GM13977 (cell line): ENCODE data around the gene CNNM2.
"Not testable (repeated sequence)": the region's sequence is repeated elsewhere in the genome, so short reads cannot be mapped to it uniquely, and the experiment has no call there.

Experiments used
- DNase-seq: peaks from one replicate; pipeline ENCODE4 v3.0.0; 2012; ENCODE audit warnings: low spot score
- in situ Hi-C: fragments of 300-500 bp; cut with MboI; formaldehyde crosslinking; loops from one replicate; pipeline ENCODE4 v1.12.0; 2022; ENCODE audit warnings: low sequenced_read_pairs, low pct_unique_long_range_greater_than_20kb, mixed read lengths, inconsistent platforms; ENCODE audit not compliant: unreplicated experiment
- TF ChIP-seq, protein P1 (sequence below): IDR thresholded peaks from 2 replicates; pipeline ENCODE4 v1.5.1; 2012; ENCODE audit warnings: mild to moderate bottlenecking, control low read depth; ENCODE audit not compliant: insufficient read depth; ENCODE audit errors: extremely low read depth, missing control alignments

The CNNM2 gene

DNA sequence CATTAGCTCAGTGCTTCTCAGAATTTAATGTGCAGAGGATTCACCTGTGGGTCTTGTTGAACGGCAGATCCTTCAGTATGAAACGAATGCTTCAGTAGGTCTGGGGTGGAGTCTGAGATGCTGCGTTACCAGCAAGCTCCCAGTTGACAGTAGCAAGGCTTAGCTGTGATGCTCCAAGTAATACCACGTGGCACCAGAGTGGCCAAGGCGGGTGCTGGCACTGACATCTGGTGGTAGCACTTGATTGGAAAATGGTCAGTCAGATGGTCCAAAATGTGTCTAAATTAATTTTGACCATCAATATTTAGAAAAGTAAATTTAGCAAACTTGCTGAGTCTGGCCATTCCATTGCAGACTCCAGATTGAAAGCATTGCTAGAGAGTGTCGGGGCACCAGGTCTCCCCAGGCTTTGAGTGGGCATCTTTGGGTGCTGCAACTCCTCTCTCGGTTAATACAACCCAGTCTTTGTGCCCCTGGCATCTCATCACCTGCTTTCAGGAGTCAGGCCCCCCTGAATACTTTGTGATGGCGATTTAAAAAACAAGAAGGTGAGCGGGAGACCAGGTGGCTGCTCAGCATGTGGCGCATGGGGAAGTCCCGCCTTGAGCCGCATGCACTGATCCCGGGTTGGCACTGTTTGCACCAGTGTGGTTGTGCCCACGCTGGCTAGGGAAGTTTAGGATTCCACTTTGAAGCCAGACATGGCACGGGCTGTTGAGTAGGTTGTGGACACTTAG lies 144.9 kb downstream of the CNNM2 start:
- TF ChIP-seq, protein P1, sequence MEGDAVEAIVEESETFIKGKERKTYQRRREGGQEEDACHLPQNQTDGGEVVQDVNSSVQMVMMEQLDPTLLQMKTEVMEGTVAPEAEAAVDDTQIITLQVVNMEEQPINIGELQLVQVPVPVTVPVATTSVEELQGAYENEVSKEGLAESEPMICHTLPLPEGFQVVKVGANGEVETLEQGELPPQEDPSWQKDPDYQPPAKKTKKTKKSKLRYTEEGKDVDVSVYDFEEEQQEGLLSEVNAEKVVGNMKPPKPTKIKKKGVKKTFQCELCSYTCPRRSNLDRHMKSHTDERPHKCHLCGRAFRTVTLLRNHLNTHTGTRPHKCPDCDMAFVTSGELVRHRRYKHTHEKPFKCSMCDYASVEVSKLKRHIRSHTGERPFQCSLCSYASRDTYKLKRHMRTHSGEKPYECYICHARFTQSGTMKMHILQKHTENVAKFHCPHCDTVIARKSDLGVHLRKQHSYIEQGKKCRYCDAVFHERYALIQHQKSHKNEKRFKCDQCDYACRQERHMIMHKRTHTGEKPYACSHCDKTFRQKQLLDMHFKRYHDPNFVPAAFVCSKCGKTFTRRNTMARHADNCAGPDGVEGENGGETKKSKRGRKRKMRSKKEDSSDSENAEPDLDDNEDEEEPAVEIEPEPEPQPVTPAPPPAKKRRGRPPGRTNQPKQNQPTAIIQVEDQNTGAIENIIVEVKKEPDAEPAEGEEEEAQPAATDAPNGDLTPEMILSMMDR, result no peak
- in situ Hi-C loops, result no loop called here
- DNase-seq, result no peak

DNA sequence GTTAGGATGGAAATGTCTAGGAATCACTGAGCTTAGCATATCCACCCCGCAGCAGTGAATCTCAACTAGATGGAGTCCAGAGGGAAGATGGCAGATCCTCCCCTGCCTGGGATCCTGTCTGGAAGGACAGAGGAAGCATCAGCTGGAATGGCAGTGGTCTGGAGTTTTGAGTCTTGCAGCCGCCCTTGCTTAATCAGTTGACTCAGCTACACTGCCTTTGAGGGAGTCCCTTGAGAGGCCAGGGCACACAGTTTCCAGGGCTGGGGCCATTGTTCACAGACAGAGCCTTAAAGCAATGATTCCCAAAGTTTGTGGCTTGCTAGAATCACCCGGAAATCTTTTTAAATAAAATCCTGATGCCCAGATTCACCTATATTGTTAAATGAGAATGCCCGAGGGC lies 146.9 kb downstream of the CNNM2 start:
- in situ Hi-C loops, result no loop called here
- TF ChIP-seq, protein P1, result no peak
- DNase-seq, result no peak

DNA sequence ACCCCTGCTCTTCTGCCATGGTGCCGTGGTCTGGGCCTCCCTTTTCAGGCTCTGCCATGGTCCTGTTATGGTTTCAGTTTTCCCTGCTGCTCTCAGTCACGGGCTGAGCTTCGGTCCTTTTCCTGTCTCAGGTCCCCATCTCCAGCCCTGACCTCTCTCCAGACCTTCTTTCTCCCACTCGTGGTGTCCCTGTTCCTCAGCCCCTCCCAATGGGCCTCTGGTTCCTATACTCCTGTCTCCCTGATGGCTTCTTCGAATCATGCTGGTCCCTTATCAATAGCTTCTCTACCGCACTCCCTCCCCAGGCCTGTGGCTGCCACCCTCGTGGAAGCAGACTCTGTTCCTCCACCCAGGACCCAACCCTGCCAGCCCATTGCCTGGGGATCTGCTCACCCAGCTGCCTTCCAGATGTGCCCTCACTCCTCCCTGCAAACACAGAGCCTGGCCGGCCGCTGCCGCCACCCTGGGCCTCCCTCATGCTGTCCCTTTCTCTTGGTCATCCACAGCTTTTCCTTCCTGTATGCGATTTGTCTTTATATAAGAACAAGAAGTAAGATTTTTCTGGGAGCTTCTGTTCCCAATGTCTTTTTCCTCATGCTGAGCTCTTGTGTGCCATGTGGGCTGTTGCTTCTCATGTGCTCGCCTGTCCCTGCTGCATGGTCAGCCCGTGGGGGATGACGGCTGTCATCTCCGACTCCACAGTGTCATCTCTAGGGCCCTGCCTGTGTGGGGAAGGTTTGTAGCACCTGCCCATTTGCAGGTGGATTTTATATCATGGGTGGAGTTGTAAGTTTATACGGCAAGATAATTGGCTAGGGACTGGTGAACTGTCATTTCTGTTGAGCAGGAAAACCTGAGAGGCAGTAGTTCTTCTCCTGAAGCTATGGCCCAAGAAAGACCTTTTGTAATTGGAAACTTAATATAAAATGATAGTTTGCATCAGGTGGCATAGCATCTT lies 148.3 kb downstream of the CNNM2 start:
- DNase-seq, result no peak
- TF ChIP-seq, protein P1, result no peak
- in situ Hi-C loops, result no loop called here

DNA sequence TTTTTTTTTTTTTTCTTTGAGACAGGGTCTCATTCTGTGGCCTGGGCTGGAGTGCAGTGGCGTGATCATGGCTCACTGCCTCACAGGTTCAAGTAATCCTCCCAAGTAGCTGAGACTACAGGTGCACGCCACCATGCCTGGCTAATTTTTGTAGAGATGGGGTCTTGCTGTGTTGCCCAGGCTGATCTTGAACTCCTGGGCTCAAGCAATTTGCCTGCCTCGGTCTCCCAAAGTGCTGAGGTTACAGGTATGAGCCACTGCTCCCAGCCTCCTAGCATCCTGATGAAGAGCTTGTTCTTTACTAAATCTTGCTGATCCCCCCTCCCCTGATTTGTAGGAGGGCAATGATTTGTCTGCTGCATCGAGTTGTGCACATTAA lies 149.0 kb downstream of the CNNM2 start:
- in situ Hi-C loops, DNase-seq: not testable (repeated sequence)

DNA sequence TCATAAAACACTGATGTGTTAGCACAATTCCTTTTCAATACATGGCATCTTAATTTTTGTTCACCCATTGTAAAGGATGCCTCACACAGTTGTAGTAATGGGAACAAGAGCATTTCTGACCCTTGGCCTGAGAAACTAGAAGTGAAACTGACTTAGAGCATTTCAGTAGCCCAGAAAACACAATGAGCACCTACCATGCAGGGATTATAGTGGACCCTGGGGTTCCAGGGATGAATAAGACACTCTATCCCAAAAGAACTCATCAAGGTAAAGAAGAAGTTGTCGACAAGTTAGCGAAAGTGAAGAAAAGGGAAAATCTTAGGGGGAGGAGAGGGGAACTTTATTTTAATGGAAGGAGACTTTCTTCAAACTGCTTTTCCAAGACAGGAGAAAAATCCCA lies 149.4 kb downstream of the CNNM2 start:
- TF ChIP-seq, protein P1, result no peak
- in situ Hi-C loops, result no loop called here
- DNase-seq, result no peak

DNA sequence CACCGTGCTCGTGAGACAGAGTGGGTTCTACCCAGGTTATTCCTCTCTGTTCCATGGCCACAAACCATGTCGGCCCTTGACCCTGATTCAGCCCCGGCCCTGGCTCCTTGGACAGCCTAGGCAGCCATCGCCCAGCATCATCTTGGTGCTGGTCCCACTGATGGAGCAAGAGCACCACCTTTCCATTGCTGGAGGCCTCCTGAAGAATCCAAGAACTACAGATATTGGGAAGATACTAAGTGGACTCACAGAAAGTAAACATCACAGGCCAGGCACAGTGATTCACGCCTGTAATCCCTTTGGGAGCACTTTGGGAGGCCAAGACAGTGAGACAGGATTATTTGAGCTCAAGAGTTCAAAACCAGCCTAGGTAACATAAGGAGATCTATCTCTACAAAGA lies 149.9 kb downstream of the CNNM2 start:
- in situ Hi-C loops, result no loop called here
- no peak for DNase-seq
- TF ChIP-seq, protein P1, result no peak
